AG09309 (cell line): ENCODE measurements around the gene ZC3H10.

ENCODE experiments used
- DNase-seq: peaks from one replicate; pipeline ENCODE4 v3.0.0-alpha.2; 2010; ENCODE audit warnings: low read depth
- H3K4me3 ChIP-seq: 2 replicates; pipeline ENCODE4 v1.5.1; 2011; ENCODE audit warnings: mild to moderate bottlenecking, low read depth, low read length, moderate library complexity; ENCODE audit not compliant: control insufficient read depth
- CTCF ChIP-seq: IDR thresholded peaks from 2 replicates; pipeline ENCODE4 v1.5.1; 2011; ENCODE audit warnings: mild to moderate bottlenecking, low read depth, low read length, inconsistent platforms; ENCODE audit not compliant: insufficient read depth, control insufficient read depth; ENCODE audit errors: missing control alignments

The ZC3H10 gene

DNA sequence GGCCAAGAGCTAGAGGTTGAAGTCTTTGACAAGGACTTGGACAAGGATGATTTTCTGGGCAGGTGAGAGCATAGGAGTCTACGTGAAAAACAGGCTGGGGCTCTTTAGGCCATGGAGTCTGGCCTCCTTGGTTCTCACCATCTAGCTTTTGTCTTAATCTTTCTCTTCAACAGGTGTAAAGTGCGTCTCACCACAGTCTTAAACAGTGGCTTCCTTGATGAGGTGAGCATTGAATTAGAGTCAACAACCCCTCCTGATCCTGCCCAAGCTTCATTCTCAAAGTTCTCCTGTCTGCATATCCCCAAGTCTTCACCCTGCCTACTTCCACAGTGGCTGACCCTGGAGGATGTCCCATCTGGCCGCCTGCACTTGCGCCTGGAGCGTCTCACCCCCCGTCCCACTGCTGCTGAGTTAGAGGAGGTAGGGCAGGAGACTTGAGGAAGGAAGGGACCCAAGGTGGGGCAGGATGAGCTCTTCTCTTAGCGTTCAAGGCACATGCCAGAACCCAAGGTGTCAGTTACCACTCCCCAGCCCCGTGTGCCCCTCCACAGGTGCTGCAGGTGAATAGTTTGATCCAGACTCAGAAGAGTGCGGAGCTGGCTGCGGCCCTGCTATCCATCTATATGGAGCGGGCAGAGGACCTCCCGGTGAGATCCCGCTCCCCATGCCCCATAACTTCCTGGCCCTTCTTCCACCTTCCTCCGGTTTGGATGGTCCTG lies 19.9 kb downstream of the ZC3H10 start:
- no peak for DNase-seq
- TF ChIP-seq CTCF: no peak

DNA sequence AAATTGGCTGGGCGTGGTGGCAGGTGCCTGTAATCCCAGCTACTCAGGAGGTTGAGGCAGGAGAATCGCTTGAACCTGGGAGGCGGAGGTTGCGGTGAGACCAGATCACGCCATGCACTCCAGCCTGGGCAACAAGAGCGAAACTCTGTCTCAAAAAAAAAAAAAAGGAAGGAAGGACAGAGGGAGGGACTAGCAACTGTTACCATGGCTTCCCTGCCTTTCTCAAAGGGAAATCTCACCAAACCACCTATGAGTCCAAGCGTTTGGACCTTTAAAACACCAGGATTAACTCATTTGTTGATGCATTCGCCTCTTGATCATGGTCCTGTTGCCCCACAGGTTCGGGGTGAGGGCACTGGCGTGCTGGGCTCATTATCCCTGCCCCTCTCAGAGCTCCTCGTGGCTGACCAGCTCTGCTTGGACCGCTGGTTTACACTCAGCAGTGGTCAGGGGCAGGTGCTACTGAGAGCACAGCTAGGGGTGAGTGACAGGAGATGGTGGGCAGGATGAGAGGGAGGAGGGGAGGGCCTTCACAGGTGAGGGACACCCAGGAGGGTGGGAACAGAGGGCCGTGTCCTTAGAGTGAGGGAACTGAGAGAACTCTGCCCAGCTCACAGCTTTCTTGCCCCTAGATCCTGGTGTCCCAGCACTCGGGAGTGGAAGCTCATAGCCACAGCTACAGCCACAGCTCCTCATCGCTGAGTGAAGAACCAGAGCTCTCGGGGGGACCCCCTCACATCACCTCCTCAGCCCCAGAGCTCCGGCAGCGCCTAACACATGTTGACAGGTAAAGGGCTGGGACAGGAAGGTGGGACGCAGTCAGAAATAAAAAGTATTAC lies 24.1 kb downstream of the ZC3H10 start:
- no peak for DNase-seq
- TF ChIP-seq CTCF: no peak
- H3K4me3 ChIP-seq: no peak overlapping the region

More for the DNA sequence above, 19.9 kb downstream of the ZC3H10 start:
- no peak overlapping the region for H3K4me3 ChIP-seq

GRCh38 chr12:56143217-56143616 lies 25.2 kb downstream of the ZC3H10 start:
- DNase-seq: no peak
- no peak for TF ChIP-seq CTCF
- H3K4me3 ChIP-seq: no peak overlapping the region

GRCh38 chr12:56143870-56144269 lies 25.8 kb downstream of the ZC3H10 start:
- TF ChIP-seq CTCF: no peak
- H3K4me3 ChIP-seq: no peak overlapping the region
- no peak for DNase-seq

- H3K4me3 ChIP-seq: no peak overlapping the region
- no peak for DNase-seq
- no peak for TF ChIP-seq CTCF
These were observed 27.2 kb downstream of the ZC3H10 start for GRCh38 chr12:56145217-56145616.

- TF ChIP-seq CTCF: no peak
- H3K4me3 ChIP-seq: no peak overlapping the region
- DNase-seq: no peak
These were observed 28.7 kb downstream of the ZC3H10 start for GRCh38 chr12:56146492-56147460.
